GM19099 (cell line): Measurements from ENCODE around the gene OTOR.

Source experiments
- POLR2A ChIP-seq: IDR thresholded peaks from 3 replicates; pipeline ENCODE4 v1.6.1; 2011; ENCODE audit warnings: low read depth; ENCODE audit not compliant: insufficient read length; ENCODE audit errors: extremely low read depth

The OTOR gene

GRCh38 chr20:16748308-16748900 lies at the start of gene OTOR:
OTOR (plus strand) TSS chr20:16748358; CDS start chr20:16748402, 44 bp downstream.
- no peak for TF ChIP-seq POLR2A

GRCh38 chr20:16699293-16699692 lies 48.9 kb upstream of the OTOR start:
- no peak for TF ChIP-seq POLR2A

GRCh38 chr20:16701296-16701695 lies 46.9 kb upstream of the OTOR start:
- TF ChIP-seq POLR2A = no peak

GRCh38 chr20:16703570-16703969 lies 44.6 kb upstream of the OTOR start:
- no peak for TF ChIP-seq POLR2A

GRCh38 chr20:16707674-16708073 lies 40.5 kb upstream of the OTOR start:
- no peak for TF ChIP-seq POLR2A

GRCh38 chr20:16708602-16709001 lies 39.6 kb upstream of the OTOR start:
- no peak for TF ChIP-seq POLR2A

- no peak for TF ChIP-seq POLR2A
Measured at GRCh38 chr20:16709017-16709416, 39.1 kb upstream of the OTOR start.

GRCh38 chr20:16710781-16711180 lies 37.4 kb upstream of the OTOR start:
- TF ChIP-seq POLR2A = no peak

GRCh38 chr20:16711661-16712258 lies 36.4 kb upstream of the OTOR start:
- no peak for TF ChIP-seq POLR2A

GRCh38 chr20:16712511-16712947 lies 35.6 kb upstream of the OTOR start:
- no peak for TF ChIP-seq POLR2A

- TF ChIP-seq POLR2A = no peak
Measured at GRCh38 chr20:16713066-16713465, 35.1 kb upstream of the OTOR start.

- no peak for TF ChIP-seq POLR2A
Measured at GRCh38 chr20:16714242-16714641, 33.9 kb upstream of the OTOR start.

GRCh38 chr20:16714751-16715150 lies 33.4 kb upstream of the OTOR start:
- TF ChIP-seq POLR2A = no peak

GRCh38 chr20:16719421-16719820 lies 28.7 kb upstream of the OTOR start:
- TF ChIP-seq POLR2A = no peak

- no peak for TF ChIP-seq POLR2A
Measured at GRCh38 chr20:16729080-16729479, 19.1 kb upstream of the OTOR start.

GRCh38 chr20:16729565-16730460 lies 18.3 kb upstream of the OTOR start, which contains the start of gene SNRPB2:
SNRPB2 (plus strand) TSS chr20:16730026; CDS start chr20:16731703, 1,677 bp downstream.
- peak; percentile 90 for TF ChIP-seq POLR2A
